Measurements from ENCODE around the gene ADAMTS14. TPM values are rescaled to one million over a fixed set of nuclear protein-coding genes. Genes with fewer than 3 reads are reported as not detected.

The ADAMTS14 gene
- total RNA-seq, 1 experiment from 2014 or later, result 0.91 TPM

GRCh38 chr10:70733051-70733450 lies 60.7 kb downstream of the ADAMTS14 start:
- no peaks in the 10 kb centered on the region for H4K20me1 ChIP-seq (ENCODE audit: low read length)
- H3K79me2 ChIP-seq (ENCODE audit: low read length), result no peaks in the 10 kb centered on the region
- no peak for DNase-seq
- POLR2A ChIA-PET (ENCODE audit: unreplicated experiment), result no interaction called here
- no peak for TF ChIP-seq EZH2 (IDR thresholded peaks at IDR 0.05; ENCODE audit: low read length, unreplicated experiment)
- TF ChIP-seq EZH2phosphoT487 (IDR thresholded peaks at IDR 0.05; ENCODE audit: borderline replicate concordance, low read length), result no peak
- TF ChIP-seq CTCF (conservative IDR thresholded peaks at IDR 0.05; ENCODE audit: low read depth, low read length), result no peak
- no peaks in the 10 kb centered on the region for H3F3A ChIP-seq (ENCODE audit: low read length, unreplicated experiment)
- no peak overlapping the region for H3K4me3 ChIP-seq (ENCODE audit: low read length)
- CTCF ChIA-PET, result no interaction called here
- no peak overlapping the region for H3K9ac ChIP-seq (ENCODE audit: low read length)
- H3K27me3 ChIP-seq (ENCODE audit: low read length), result no peaks in the 10 kb centered on the region
- no peak overlapping the region for H2AFZ ChIP-seq (ENCODE audit: low read length)
- intact Hi-C loops (cut with micrococcal nuclease), result no loop called here
- H3K4me1 ChIP-seq (ENCODE audit: insufficient read depth, low read length), result no peaks in the 10 kb centered on the region
- no peaks in the 10 kb centered on the region for H3K9me2 ChIP-seq (replicated peaks; ENCODE audit: low read length)
- no TSS peak for BruUV-seq (replicated peaks)
- no peaks in the 10 kb centered on the region for H3K9me3 ChIP-seq (ENCODE audit: low read length)
- no peak for ATAC-seq
- H3K27ac ChIP-seq (ENCODE audit: low read length), result no peak overlapping the region
- H3K36me3 ChIP-seq (ENCODE audit: low read depth, low read length), result no peaks in the 10 kb centered on the region
- no peak overlapping the region for H3K4me2 ChIP-seq (ENCODE audit: low read length)

- no peaks in the 10 kb centered on the region for H3K9me3 ChIP-seq (ENCODE audit: low read length)
- DNase-seq (no peak), ATAC-seq (no peak)
- intact Hi-C loops (cut with micrococcal nuclease), result no loop called here
- BruUV-seq (replicated peaks), result no TSS peak
- no peaks in the 10 kb centered on the region for H3K4me1 ChIP-seq (ENCODE audit: insufficient read depth, low read length)
- no peaks in the 10 kb centered on the region for H3K27me3 ChIP-seq (ENCODE audit: low read length)
- H2AFZ ChIP-seq (ENCODE audit: low read length), result no peak overlapping the region
- no peak overlapping the region for H3K27ac ChIP-seq (ENCODE audit: low read length)
- no peaks in the 10 kb centered on the region for H3K9me2 ChIP-seq (replicated peaks; ENCODE audit: low read length)
- POLR2A ChIA-PET (ENCODE audit: unreplicated experiment), result no interaction called here
- no peaks in the 10 kb centered on the region for H3K79me2 ChIP-seq (ENCODE audit: low read length)
- H4K20me1 ChIP-seq (ENCODE audit: low read length), result no peaks in the 10 kb centered on the region
- TF ChIP-seq EZH2 (IDR thresholded peaks at IDR 0.05; ENCODE audit: low read length, unreplicated experiment) (no peak), CTCF (conservative IDR thresholded peaks at IDR 0.05; ENCODE audit: low read depth, low read length) (no peak)
- no peak overlapping the region for H3K4me3 ChIP-seq (ENCODE audit: low read length)
- H3F3A ChIP-seq (ENCODE audit: low read length, unreplicated experiment), result no peaks in the 10 kb centered on the region
- CTCF ChIA-PET, result no interaction called here
- no peak overlapping the region for H3K9ac ChIP-seq (ENCODE audit: low read length)
- no peak overlapping the region for H3K4me2 ChIP-seq (ENCODE audit: low read length)
- no peaks in the 10 kb centered on the region for H3K36me3 ChIP-seq (ENCODE audit: low read depth, low read length)
Observed at GRCh38 chr10:70735161-70735560, 62.9 kb downstream of the ADAMTS14 start.

DNA sequence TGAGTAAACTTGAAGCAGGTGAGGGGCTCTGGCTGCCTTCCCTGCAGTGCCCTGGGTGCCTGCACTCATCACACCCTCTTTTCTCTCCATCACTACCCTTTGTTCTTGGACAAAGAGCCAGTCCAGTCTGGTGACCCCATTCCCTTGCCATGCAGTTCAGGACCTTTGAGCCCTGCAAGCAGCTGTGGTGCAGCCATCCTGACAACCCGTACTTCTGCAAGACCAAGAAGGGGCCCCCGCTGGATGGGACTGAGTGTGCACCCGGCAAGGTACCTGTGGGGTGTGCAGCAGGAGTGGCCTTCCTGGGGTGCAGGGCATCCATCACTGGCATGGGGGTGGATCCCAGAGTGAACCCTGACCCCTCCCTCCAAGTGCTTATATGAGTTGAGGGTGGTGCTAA lies 64.2 kb downstream of the ADAMTS14 start:
- intact Hi-C loops (cut with micrococcal nuclease), result no loop called here
- Histone ChIP-seq H3K4me2 (ENCODE audit: low read length) (no peak overlapping the region), H3K27me3 (ENCODE audit: low read length) (no peaks in the 10 kb centered on the region), H3K9me3 (ENCODE audit: low read length) (no peaks in the 10 kb centered on the region), H3K9ac (ENCODE audit: low read length) (no peak overlapping the region), H3F3A (ENCODE audit: low read length, unreplicated experiment) (no peaks in the 10 kb centered on the region), H3K36me3 (ENCODE audit: low read depth, low read length) (no peaks in the 10 kb centered on the region), H3K79me2 (ENCODE audit: low read length) (no peaks in the 10 kb centered on the region), H3K27ac (ENCODE audit: low read length) (no peak overlapping the region), H3K4me1 (ENCODE audit: insufficient read depth, low read length) (no peaks in the 10 kb centered on the region), H4K20me1 (ENCODE audit: low read length) (no peaks in the 10 kb centered on the region), H2AFZ (ENCODE audit: low read length) (no peak overlapping the region), H3K4me3 (ENCODE audit: low read length) (no peak overlapping the region), H3K9me2 (replicated peaks; ENCODE audit: low read length) (no peaks in the 10 kb centered on the region)
- TF ChIP-seq CTCF (conservative IDR thresholded peaks at IDR 0.05; ENCODE audit: low read depth, low read length) (no peak), EZH2 (IDR thresholded peaks at IDR 0.05; ENCODE audit: low read length, unreplicated experiment) (no peak), EZH2phosphoT487 (IDR thresholded peaks at IDR 0.05; ENCODE audit: borderline replicate concordance, low read length) (no peak)
- ATAC-seq, result no peak
- BruUV-seq (replicated peaks), result no TSS peak
- DNase-seq, result no peak
- CTCF ChIA-PET, result no interaction called here
- POLR2A ChIA-PET (ENCODE audit: unreplicated experiment), result no interaction called here

Data from PC-3 (cell line).